SK-N-SH treated with all-trans-retinoic acid at 6 μM for 48 hours (cell line): ENCODE measurements around the gene FANCB.

Experiments
- ATAC-seq: fragments of 200-7000 bp; cut with Tn5 transposase; 3 replicates; pipeline ENCODE4 v1.9.1; 2020; ENCODE audit warnings: mild to moderate bottlenecking, moderate library complexity
- ARNTL ChIP-seq: fragments of 450-650 bp; formaldehyde crosslinking; IDR thresholded peaks from 2 replicates; pipeline ENCODE4 v1.5.0; 2020; ENCODE audit warnings: low read depth, mild to moderate bottlenecking, moderate library complexity, borderline replicate concordance
- BACH2 ChIP-seq: fragments of 250-450 bp; sonication (Bioruptor Pico); IDR thresholded peaks from 2 replicates; pipeline ENCODE4 v1.9.0; 2021; ENCODE audit warnings: mild to moderate bottlenecking, borderline replicate concordance
- CSDC2 ChIP-seq: fragments of 250-450 bp; sonication (Bioruptor Pico); IDR thresholded peaks from 2 replicates; pipeline ENCODE4 v1.5.0; 2020; ENCODE audit warnings: mild to moderate bottlenecking, moderate library complexity
- ESRRG ChIP-seq: fragments of 250-450 bp; sonication (Bioruptor Pico); IDR thresholded peaks from 2 replicates; pipeline ENCODE4 v1.6.1; 2021; ENCODE audit warnings: mild to moderate bottlenecking
- GLIS3 ChIP-seq: fragments of 250-450 bp; sonication (Bioruptor Pico); IDR thresholded peaks from 2 replicates; pipeline ENCODE4 v1.5.0; 2020; ENCODE audit warnings: mild to moderate bottlenecking, moderate library complexity
- OSR1 ChIP-seq: fragments of 250-450 bp; sonication (Bioruptor Pico); IDR thresholded peaks from 2 replicates; pipeline ENCODE4 v1.8.0; 2022; ENCODE audit warnings: moderate library complexity, mild to moderate bottlenecking, inconsistent platforms
- POU6F1 ChIP-seq: fragments of 250-450 bp; sonication (Bioruptor Pico); IDR thresholded peaks from 2 replicates; pipeline ENCODE4 v1.8.0; 2021; ENCODE audit warnings: low read depth, mild to moderate bottlenecking, moderate library complexity, borderline replicate concordance
- PPARA ChIP-seq: fragments of 250-450 bp; sonication (Bioruptor Pico); IDR thresholded peaks from 2 replicates; pipeline ENCODE4 v1.5.0; 2020; ENCODE audit warnings: mild to moderate bottlenecking, borderline replicate concordance
- RARB ChIP-seq: fragments of 250-450 bp; sonication (Bioruptor Pico); IDR thresholded peaks from 2 replicates; pipeline ENCODE4 v1.8.0; 2021; ENCODE audit warnings: mild to moderate bottlenecking, moderate library complexity
- SNAI2 ChIP-seq: fragments of 250-450 bp; sonication (Bioruptor Pico); IDR thresholded peaks from 2 replicates; pipeline ENCODE4 v1.5.0; 2020; ENCODE audit warnings: mild to moderate bottlenecking, moderate library complexity
- TCF4 ChIP-seq: fragments of 250-450 bp; sonication (Bioruptor Pico); IDR thresholded peaks from 2 replicates; pipeline ENCODE4 v1.8.0; 2021; ENCODE audit warnings: mild to moderate bottlenecking, moderate library complexity, borderline replicate concordance
- TOX ChIP-seq: fragments of 250-450 bp; sonication (Bioruptor Pico); IDR thresholded peaks from 2 replicates; pipeline ENCODE4 v1.8.0; 2021; ENCODE audit warnings: mild to moderate bottlenecking, moderate library complexity, borderline replicate concordance
- ZC3H10 ChIP-seq: fragments of 250-450 bp; sonication (Bioruptor Pico); IDR thresholded peaks from 2 replicates; pipeline ENCODE4 v1.5.1; 2021; ENCODE audit warnings: mild to moderate bottlenecking, moderate library complexity
- ZFP3 ChIP-seq: fragments of 250-450 bp; sonication (Bioruptor Pico); IDR thresholded peaks from 2 replicates; pipeline ENCODE4 v1.5.0; 2020; ENCODE audit warnings: mild to moderate bottlenecking, moderate library complexity
- ZFP30 ChIP-seq: fragments of 450-650 bp; formaldehyde crosslinking; IDR thresholded peaks from 2 replicates; pipeline ENCODE4 v1.5.0; 2022; ENCODE audit warnings: mild to moderate bottlenecking, moderate library complexity
- ZNF565 ChIP-seq: fragments of 450-650 bp; formaldehyde crosslinking; conservative IDR thresholded peaks from 2 replicates; pipeline ENCODE4 v1.5.0; 2020; ENCODE audit warnings: low read depth, mild to moderate bottlenecking, moderate library complexity
- ZNF70 ChIP-seq: fragments of 450-650 bp; formaldehyde crosslinking; IDR thresholded peaks from 2 replicates; pipeline ENCODE4 v1.5.0; 2020; ENCODE audit warnings: mild to moderate bottlenecking, moderate library complexity
- ZNF8 ChIP-seq: fragments of 450-650 bp; formaldehyde crosslinking; IDR thresholded peaks from 2 replicates; pipeline ENCODE4 v1.5.0; 2020; ENCODE audit warnings: mild to moderate bottlenecking, moderate library complexity
- TF ChIP-seq, protein P1 (sequence below): fragments of 250-450 bp; sonication (Bioruptor Pico); IDR thresholded peaks from 2 replicates; pipeline ENCODE4 v1.8.0; 2020; ENCODE audit warnings: mild to moderate bottlenecking, moderate library complexity, borderline replicate concordance
- TF ChIP-seq, protein P2 (sequence below): fragments of 250-450 bp; sonication (Bioruptor Pico); IDR thresholded peaks from 2 replicates; pipeline ENCODE4 v1.5.0; 2020; ENCODE audit warnings: mild to moderate bottlenecking, moderate library complexity
- TF ChIP-seq, protein P3 (sequence below): fragments of 250-450 bp; sonication (Bioruptor Pico); IDR thresholded peaks from 2 replicates; pipeline ENCODE4 v1.5.1; 2020; ENCODE audit warnings: low read depth, mild to moderate bottlenecking, moderate library complexity
- TF ChIP-seq, protein P4 (sequence below): fragments of 250-450 bp; sonication (Bioruptor Pico); IDR thresholded peaks from 2 replicates; pipeline ENCODE4 v1.5.1; 2021; ENCODE audit warnings: mild to moderate bottlenecking, moderate library complexity

The FANCB gene

DNA sequence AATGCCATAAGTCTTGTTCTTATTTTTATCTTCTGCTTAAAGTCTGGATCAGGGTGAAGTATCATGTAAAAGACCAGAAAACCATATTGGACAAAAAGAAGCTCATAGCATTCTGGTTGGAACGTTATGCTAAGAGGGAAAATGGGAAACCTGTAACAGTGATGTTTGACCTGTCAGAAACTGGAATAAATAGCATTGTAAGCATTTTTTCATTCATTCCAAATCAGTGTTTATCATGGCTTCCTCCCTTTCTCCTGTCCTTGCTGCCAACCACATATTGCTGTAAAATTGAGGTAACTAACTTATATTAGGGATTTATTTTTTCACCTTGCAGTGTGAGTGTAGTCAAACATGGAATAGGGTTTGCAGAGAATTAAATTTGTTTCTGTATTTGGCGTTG lies 24.2 kb upstream of the FANCB start:
- no peak for ATAC-seq
- TF ChIP-seq ZFP30 (CRISPR knock-in tag) = no peak
- TF ChIP-seq CSDC2 = no peak
- TF ChIP-seq BACH2 = no peak

- TF ChIP-seq PPARA (CRISPR knock-in tag) (no peak), ZNF565 (no peak), ESRRG (no peak), POU6F1 (CRISPR knock-in tag) (no peak), ZFP3 (CRISPR knock-in tag) (no peak), TCF4 (no peak), RARB (CRISPR knock-in tag) (no peak), CSDC2 (no peak), ZNF8 (no peak), TOX (CRISPR knock-in tag) (no peak), GLIS3 (CRISPR knock-in tag) (no peak), ZFP30 (CRISPR knock-in tag) (no peak), SNAI2 (no peak), ARNTL (no peak)
- TF ChIP-seq, protein P1, sequence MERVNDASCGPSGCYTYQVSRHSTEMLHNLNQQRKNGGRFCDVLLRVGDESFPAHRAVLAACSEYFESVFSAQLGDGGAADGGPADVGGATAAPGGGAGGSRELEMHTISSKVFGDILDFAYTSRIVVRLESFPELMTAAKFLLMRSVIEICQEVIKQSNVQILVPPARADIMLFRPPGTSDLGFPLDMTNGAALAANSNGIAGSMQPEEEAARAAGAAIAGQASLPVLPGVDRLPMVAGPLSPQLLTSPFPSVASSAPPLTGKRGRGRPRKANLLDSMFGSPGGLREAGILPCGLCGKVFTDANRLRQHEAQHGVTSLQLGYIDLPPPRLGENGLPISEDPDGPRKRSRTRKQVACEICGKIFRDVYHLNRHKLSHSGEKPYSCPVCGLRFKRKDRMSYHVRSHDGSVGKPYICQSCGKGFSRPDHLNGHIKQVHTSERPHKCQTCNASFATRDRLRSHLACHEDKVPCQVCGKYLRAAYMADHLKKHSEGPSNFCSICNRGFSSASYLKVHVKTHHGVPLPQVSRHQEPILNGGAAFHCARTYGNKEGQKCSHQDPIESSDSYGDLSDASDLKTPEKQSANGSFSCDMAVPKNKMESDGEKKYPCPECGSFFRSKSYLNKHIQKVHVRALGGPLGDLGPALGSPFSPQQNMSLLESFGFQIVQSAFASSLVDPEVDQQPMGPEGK = no peak
- TF ChIP-seq, protein P2, sequence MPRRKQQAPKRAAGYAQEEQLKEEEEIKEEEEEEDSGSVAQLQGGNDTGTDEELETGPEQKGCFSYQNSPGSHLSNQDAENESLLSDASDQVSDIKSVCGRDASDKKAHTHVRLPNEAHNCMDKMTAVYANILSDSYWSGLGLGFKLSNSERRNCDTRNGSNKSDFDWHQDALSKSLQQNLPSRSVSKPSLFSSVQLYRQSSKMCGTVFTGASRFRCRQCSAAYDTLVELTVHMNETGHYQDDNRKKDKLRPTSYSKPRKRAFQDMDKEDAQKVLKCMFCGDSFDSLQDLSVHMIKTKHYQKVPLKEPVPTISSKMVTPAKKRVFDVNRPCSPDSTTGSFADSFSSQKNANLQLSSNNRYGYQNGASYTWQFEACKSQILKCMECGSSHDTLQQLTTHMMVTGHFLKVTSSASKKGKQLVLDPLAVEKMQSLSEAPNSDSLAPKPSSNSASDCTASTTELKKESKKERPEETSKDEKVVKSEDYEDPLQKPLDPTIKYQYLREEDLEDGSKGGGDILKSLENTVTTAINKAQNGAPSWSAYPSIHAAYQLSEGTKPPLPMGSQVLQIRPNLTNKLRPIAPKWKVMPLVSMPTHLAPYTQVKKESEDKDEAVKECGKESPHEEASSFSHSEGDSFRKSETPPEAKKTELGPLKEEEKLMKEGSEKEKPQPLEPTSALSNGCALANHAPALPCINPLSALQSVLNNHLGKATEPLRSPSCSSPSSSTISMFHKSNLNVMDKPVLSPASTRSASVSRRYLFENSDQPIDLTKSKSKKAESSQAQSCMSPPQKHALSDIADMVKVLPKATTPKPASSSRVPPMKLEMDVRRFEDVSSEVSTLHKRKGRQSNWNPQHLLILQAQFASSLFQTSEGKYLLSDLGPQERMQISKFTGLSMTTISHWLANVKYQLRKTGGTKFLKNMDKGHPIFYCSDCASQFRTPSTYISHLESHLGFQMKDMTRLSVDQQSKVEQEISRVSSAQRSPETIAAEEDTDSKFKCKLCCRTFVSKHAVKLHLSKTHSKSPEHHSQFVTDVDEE = no peak
- TF ChIP-seq, protein P3, sequence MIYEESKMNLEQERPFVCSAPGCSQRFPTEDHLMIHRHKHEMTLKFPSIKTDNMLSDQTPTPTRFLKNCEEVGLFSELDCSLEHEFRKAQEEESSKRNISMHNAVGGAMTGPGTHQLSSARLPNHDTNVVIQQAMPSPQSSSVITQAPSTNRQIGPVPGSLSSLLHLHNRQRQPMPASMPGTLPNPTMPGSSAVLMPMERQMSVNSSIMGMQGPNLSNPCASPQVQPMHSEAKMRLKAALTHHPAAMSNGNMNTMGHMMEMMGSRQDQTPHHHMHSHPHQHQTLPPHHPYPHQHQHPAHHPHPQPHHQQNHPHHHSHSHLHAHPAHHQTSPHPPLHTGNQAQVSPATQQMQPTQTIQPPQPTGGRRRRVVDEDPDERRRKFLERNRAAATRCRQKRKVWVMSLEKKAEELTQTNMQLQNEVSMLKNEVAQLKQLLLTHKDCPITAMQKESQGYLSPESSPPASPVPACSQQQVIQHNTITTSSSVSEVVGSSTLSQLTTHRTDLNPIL = no peak
- TF ChIP-seq, protein P4, sequence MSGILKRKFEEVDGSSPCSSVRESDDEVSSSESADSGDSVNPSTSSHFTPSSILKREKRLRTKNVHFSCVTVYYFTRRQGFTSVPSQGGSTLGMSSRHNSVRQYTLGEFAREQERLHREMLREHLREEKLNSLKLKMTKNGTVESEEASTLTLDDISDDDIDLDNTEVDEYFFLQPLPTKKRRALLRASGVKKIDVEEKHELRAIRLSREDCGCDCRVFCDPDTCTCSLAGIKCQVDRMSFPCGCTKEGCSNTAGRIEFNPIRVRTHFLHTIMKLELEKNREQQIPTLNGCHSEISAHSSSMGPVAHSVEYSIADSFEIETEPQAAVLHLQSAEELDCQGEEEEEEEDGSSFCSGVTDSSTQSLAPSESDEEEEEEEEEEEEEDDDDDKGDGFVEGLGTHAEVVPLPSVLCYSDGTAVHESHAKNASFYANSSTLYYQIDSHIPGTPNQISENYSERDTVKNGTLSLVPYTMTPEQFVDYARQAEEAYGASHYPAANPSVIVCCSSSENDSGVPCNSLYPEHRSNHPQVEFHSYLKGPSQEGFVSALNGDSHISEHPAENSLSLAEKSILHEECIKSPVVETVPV (CRISPR knock-in tag) = no peak
These were observed 23.4 kb upstream of the FANCB start for GRCh38 chrX:14896273-14896672.

DNA sequence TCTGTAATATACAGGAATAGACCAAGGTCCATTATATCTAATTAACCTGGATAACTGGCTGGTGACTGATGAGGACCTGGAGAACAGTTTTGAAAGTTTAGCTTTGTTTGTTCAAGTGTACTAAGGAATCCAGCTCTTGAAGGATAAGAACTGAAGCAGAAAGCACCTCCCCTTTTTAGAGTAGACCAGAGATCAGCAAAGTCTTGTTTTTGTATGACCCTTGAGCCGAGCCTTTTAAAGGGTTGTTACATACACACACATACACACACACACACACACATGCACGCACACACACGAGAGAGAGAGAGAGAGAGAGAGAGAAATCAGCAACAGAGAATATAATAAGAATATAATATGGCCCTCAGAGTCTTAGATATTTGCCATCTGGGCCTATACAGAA lies 13.4 kb upstream of the FANCB start:
- ATAC-seq = no peak
- no peak for TF ChIP-seq OSR1
- TF ChIP-seq, all 23 proteins: peak for 0

More at GRCh38 chrX:14896273-14896672, 23.4 kb upstream of the FANCB start:
- ATAC-seq = no peak

DNA sequence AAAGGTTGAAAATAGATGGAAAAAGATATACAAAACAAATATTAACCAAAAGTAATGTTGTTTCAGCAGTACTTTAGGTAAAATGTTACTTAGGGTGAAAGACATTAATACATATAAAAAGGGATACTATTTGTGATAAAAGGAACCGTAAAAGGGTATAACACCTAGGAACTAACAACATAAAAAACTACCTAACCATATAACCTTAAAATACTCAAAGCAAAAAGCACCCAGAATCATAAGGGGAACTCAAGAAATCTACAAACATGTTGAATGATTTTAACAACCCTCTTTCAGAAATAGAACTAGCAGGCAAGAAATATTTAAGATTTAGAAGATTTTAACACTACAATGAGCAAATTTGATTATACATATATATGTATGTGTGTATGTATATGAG lies 11.8 kb upstream of the FANCB start:
- ATAC-seq = no peak
- TF ChIP-seq RARB (CRISPR knock-in tag) (no peak), BACH2 (no peak), GLIS3 (CRISPR knock-in tag) (no peak), CSDC2 (no peak), ZC3H10 (no peak), POU6F1 (CRISPR knock-in tag) (no peak), ZNF70 (CRISPR knock-in tag) (no peak), ARNTL (no peak), ZFP3 (CRISPR knock-in tag) (no peak), ZFP30 (CRISPR knock-in tag) (no peak), TCF4 (no peak), ESRRG (no peak), PPARA (CRISPR knock-in tag) (no peak)
- TF ChIP-seq, protein P3 = no peak
- TF ChIP-seq, protein P4 (CRISPR knock-in tag) = no peak
